CD14-positive monocyte (primary cell): Measurements from ENCODE around the gene SLC22A3. TPM values are rescaled to one million over a fixed set of nuclear protein-coding genes. Genes with fewer than 3 reads are reported as not detected.

Experiments used
- DNase-seq, 3 donors: peaks; one replicate each; pipeline ENCODE4 v3.0.0-alpha.2; 2011 to 2022
- H2AFZ ChIP-seq: 2 replicates; pipeline ENCODE4 v1.6.0; 2012; ENCODE audit warnings: mild to moderate bottlenecking, low read depth, low read length, inconsistent platforms; ENCODE audit not compliant: insufficient read depth, poor library complexity, severe bottlenecking
- H3K27ac ChIP-seq, 2 donors: 1 replicate in 1 of 2; 2 replicates in 1 of 2; pipeline ENCODE4 v1.5.1; 2012 to 2013; ENCODE audit warnings: low read length in 2 of 2, control low read depth in 1 of 2, inconsistent platforms in 1 of 2, low read depth in 1 of 2, mild to moderate bottlenecking in 1 of 2
- H3K27me3 ChIP-seq, 2 donors: one replicate each; pipeline versions ENCODE4 v1.6.0 to v1.6.1; 2011 to 2013; ENCODE audit warnings: low read length in 2 of 2; ENCODE audit not compliant: control insufficient read depth in 2 of 2, insufficient read depth in 2 of 2
- H3K36me3 ChIP-seq, 2 donors: replicated peaks in 1 of 2; 1 replicate in 1 of 2; 2 replicates in 1 of 2; pipeline versions ENCODE4 v1.5.1 to v1.6.1; 2012 to 2013; ENCODE audit warnings: low read length in 2 of 2, control low read depth in 1 of 2, inconsistent platforms in 1 of 2, mild to moderate bottlenecking in 1 of 2; ENCODE audit not compliant: insufficient read depth in 2 of 2, control insufficient read depth in 1 of 2
- H3K4me1 ChIP-seq, 2 donors: 1 replicate in 1 of 2; 2 replicates in 1 of 2; pipeline versions ENCODE4 v1.5.1 to v1.6.1; 2012 to 2013; ENCODE audit warnings: low read length in 2 of 2, control low read depth in 1 of 2, inconsistent platforms in 1 of 2, mild to moderate bottlenecking in 1 of 2, moderate library complexity in 1 of 2; ENCODE audit not compliant: insufficient read depth in 2 of 2, control insufficient read depth in 1 of 2
- H3K4me2 ChIP-seq: replicated peaks from 2 replicates; pipeline ENCODE3; 2012; ENCODE audit warnings: low read length, moderate library complexity, mild to moderate bottlenecking; ENCODE audit not compliant: poor library complexity, severe bottlenecking; ENCODE audit errors: extremely low read depth
- H3K4me3 ChIP-seq, 3 experiments: fragments of 200-600 bp in 1 of 3; sonication (generic) in 1 of 3; replicated peaks in 1 of 3; 1 replicate in 2 of 3; 2 replicates in 1 of 3; pipeline ENCODE4 v1.5.1; 2011 to 2013; ENCODE audit warnings: low read length in 3 of 3, mild to moderate bottlenecking in 3 of 3, control low read depth in 2 of 3, low read depth in 2 of 3, inconsistent platforms in 1 of 3, moderate library complexity in 1 of 3
- H3K79me2 ChIP-seq: 2 replicates; pipeline ENCODE4 v1.6.0; 2012; ENCODE audit warnings: mild to moderate bottlenecking, control low read depth, inconsistent platforms, low read length, moderate library complexity; ENCODE audit not compliant: insufficient read depth
- H3K9ac ChIP-seq: 2 replicates; pipeline ENCODE4 v1.6.0; 2017; ENCODE audit warnings: low read length, mild to moderate bottlenecking; ENCODE audit not compliant: insufficient read depth, poor library complexity, severe bottlenecking
- H3K9me3 ChIP-seq, 2 donors: replicated peaks in 1 of 2; 1 replicate in 1 of 2; 2 replicates in 1 of 2; pipeline versions ENCODE4 v1.5.1 to v1.6.1; 2012 to 2013; ENCODE audit warnings: low read length in 2 of 2, control low read depth in 1 of 2; ENCODE audit not compliant: control insufficient read depth in 1 of 2, insufficient read depth in 1 of 2
- H4K20me1 ChIP-seq: 2 replicates; pipeline ENCODE4 v1.6.0; 2012; ENCODE audit warnings: mild to moderate bottlenecking, low read length, control low read depth, moderate library complexity; ENCODE audit not compliant: insufficient read depth
- H3K27ac Mint-ChIP-seq, 7 donors: one replicate each; pipeline ENCODE4 v1.8.0; 2020; ENCODE audit warnings: mild to moderate bottlenecking in 7 of 7, mixed read lengths in 7 of 7, moderate library complexity in 6 of 7, inconsistent platforms in 2 of 7
- H3K27me3 Mint-ChIP-seq, 3 donors: one replicate each; pipeline ENCODE4 v1.8.0; 2021 to 2022; ENCODE audit warnings: low read depth in 3 of 3, mild to moderate bottlenecking in 3 of 3, mixed read lengths in 3 of 3, moderate library complexity in 3 of 3, inconsistent platforms in 1 of 3
- H3K36me3 Mint-ChIP-seq, 2 donors: one replicate each; pipeline ENCODE4 v1.8.0; 2020; ENCODE audit warnings: mixed read lengths in 2 of 2, inconsistent platforms in 1 of 2, mild to moderate bottlenecking in 1 of 2
- H3K4me1 Mint-ChIP-seq: one replicate; pipeline ENCODE4 v1.8.0; 2020; ENCODE audit warnings: mild to moderate bottlenecking, mixed read lengths
- H3K4me3 Mint-ChIP-seq, 2 donors: one replicate each; pipeline ENCODE4 v1.8.0; 2020; ENCODE audit warnings: mild to moderate bottlenecking in 2 of 2, mixed read lengths in 2 of 2, moderate library complexity in 1 of 2
- H3K9me3 Mint-ChIP-seq, 7 donors: one replicate each; pipeline ENCODE4 v1.8.0; 2020 to 2022; ENCODE audit warnings: mixed read lengths in 7 of 7, mild to moderate bottlenecking in 6 of 7, moderate library complexity in 6 of 7, inconsistent platforms in 2 of 7
- CTCF ChIP-seq: fragments of 200-600 bp; IDR thresholded peaks from one replicate; pipeline ENCODE4 v1.8.0; 2022; ENCODE audit warnings: antibody characterized with exemption, mild to moderate bottlenecking
- WGBS: methylation state at CpG from one replicate; pipeline ENCODE4 v1.1.5; 2013; ENCODE audit warnings: missing lambda C conversion rate; ENCODE audit not compliant: insufficient coverage; 5-methylcytosine and 5-hydroxymethylcytosine counted together
- intact Hi-C, 2 donors: fragments of 100-400 bp; cut with micrococcal nuclease; formaldehyde crosslinking; loops; one replicate each; pipeline versions ENCODE4 v1.15.0 to v1.15.1; 2023
- polyA plus RNA-seq, 3 donors: library from polyadenylated mRNA; depleted of rRNA in 1 of 3; unstranded in 2 of 3; stranded (reverse) in 1 of 3; fragments of 300-500 nt in 2 of 3; fragments of >200 nt in 1 of 3; fragmentation: Illumina TruSeq in 2 of 3; gene quantifications; 1 replicate in 2 of 3; 2 replicates in 1 of 3; pipeline ENCODE4 v1.2.3, GENCODE V29; 2012 to 2021

SLC22A3 gene
- polyA plus RNA-seq, 3 donors: not detected

GRCh38 chr6:160315310-160315709, 32.9 kb upstream of the SLC22A3 start:
- DNase-seq: no peak
- Histone ChIP-seq H3K27ac (no peak overlapping the region), H3K4me3 (no peak overlapping the region), H3K9me3 (peaks cover 13 to 16% of the 10 kb centered on the region in 2 donors), H4K20me1 (no peaks in the 10 kb centered on the region), H3K9ac (no peak overlapping the region), H3K27me3 (no peaks in the 10 kb centered on the region), H3K36me3 (no peaks in the 10 kb centered on the region), H3K4me1 (no peaks in the 10 kb centered on the region), H3K79me2 (no peaks in the 10 kb centered on the region), H2AFZ (no peak overlapping the region), H3K4me2 (no peak overlapping the region)
- Mint-ChIP-seq H3K4me3 (no peak overlapping the region), H3K27ac (no peak overlapping the region), H3K4me1 (no peaks in the 10 kb centered on the region), H3K9me3 (peaks cover 9 to 18% (median 14%) of the 10 kb centered on the region in 7 donors), H3K36me3 (no peaks in the 10 kb centered on the region), H3K27me3 (peaks cover 0 to 2% (median 0%) of the 10 kb centered on the region in 3 donors)
- intact Hi-C loops: no loop called here
- WGBS: no CpG with 5 or more reads among the region's 1 CpG
- no peak for TF ChIP-seq CTCF

- H2AFZ ChIP-seq: no peak overlapping the region
- H3K9me3 ChIP-seq: peaks cover 13 to 14% of the 10 kb centered on the region in 2 donors
- H3K4me1 ChIP-seq: no peaks in the 10 kb centered on the region
- DNase-seq: no peak
- no peaks in the 10 kb centered on the region for H3K36me3 ChIP-seq
- peaks cover 5 to 18% (median 13%) of the 10 kb centered on the region in 7 donors for H3K9me3 Mint-ChIP-seq
- no peak overlapping the region for H3K9ac ChIP-seq
- H3K27ac Mint-ChIP-seq: no peak overlapping the region
- H3K4me2 ChIP-seq: no peak overlapping the region
- no peaks in the 10 kb centered on the region for H4K20me1 ChIP-seq
- no peak overlapping the region for H3K4me3 Mint-ChIP-seq
- no peak overlapping the region for H3K4me3 ChIP-seq
- H3K27me3 Mint-ChIP-seq: peaks cover 0 to 2% (median 0%) of the 10 kb centered on the region in 3 donors
- H3K79me2 ChIP-seq: no peaks in the 10 kb centered on the region
- intact Hi-C loops: no loop called here
- no peak for TF ChIP-seq CTCF
- H3K27me3 ChIP-seq: no peaks in the 10 kb centered on the region
- no peak overlapping the region for H3K27ac ChIP-seq
- H3K36me3 Mint-ChIP-seq: no peaks in the 10 kb centered on the region
- no peaks in the 10 kb centered on the region for H3K4me1 Mint-ChIP-seq
These were observed 31.9 kb upstream of the SLC22A3 start for GRCh38 chr6:160316261-160316660.
